ENCODE data around the gene NGB.

Gene NGB

GRCh38 chr14:77299771-77300170 is 28.8 kb upstream of the NGB start:
- no peak overlapping the region for H3K4me3 ChIP-seq (ENCODE audit: low read length)
- DNase-seq (ENCODE audit: low read depth) = no peak
- no peak for TF ChIP-seq CTCF (IDR thresholded peaks at IDR 0.05; ENCODE audit: insufficient read depth, low read depth, low read length, missing control alignments)

GRCh38 chr14:77296906-77297305 is 25.9 kb upstream of the NGB start:
- no peak for DNase-seq (ENCODE audit: low read depth)
- TF ChIP-seq CTCF (IDR thresholded peaks at IDR 0.05; ENCODE audit: insufficient read depth, low read depth, low read length, missing control alignments) = no peak
- H3K4me3 ChIP-seq (ENCODE audit: low read length) = no peak overlapping the region

- no peak for DNase-seq (ENCODE audit: low read depth)
- H3K4me3 ChIP-seq (ENCODE audit: low read length) = no peak overlapping the region
- no peak for TF ChIP-seq CTCF (IDR thresholded peaks at IDR 0.05; ENCODE audit: insufficient read depth, low read depth, low read length, missing control alignments)
These were observed 25.1 kb upstream of the NGB start for GRCh38 chr14:77296155-77296554.

GRCh38 chr14:77290705-77291104 is 19.7 kb upstream of the NGB start:
- peak; percentile 34 for DNase-seq (ENCODE audit: low read depth)
- TF ChIP-seq CTCF (IDR thresholded peaks at IDR 0.05; ENCODE audit: insufficient read depth, low read depth, low read length, missing control alignments) = no peak
- no peak overlapping the region for H3K4me3 ChIP-seq (ENCODE audit: low read length)

- TF ChIP-seq CTCF (IDR thresholded peaks at IDR 0.05; ENCODE audit: insufficient read depth, low read depth, low read length, missing control alignments) = no peak
- no peak for DNase-seq (ENCODE audit: low read depth)
- no peak overlapping the region for H3K4me3 ChIP-seq (ENCODE audit: low read length)
These were observed 15.6 kb upstream of the NGB start for GRCh38 chr14:77286576-77286975.

- no peak for TF ChIP-seq CTCF (IDR thresholded peaks at IDR 0.05; ENCODE audit: insufficient read depth, low read depth, low read length, missing control alignments)
- no peak overlapping the region for H3K4me3 ChIP-seq (ENCODE audit: low read length)
- no peak for DNase-seq (ENCODE audit: low read depth)
These were observed 13.5 kb upstream of the NGB start for GRCh38 chr14:77284466-77284865.

- no peak for TF ChIP-seq CTCF (IDR thresholded peaks at IDR 0.05; ENCODE audit: insufficient read depth, low read depth, low read length, missing control alignments)
- H3K4me3 ChIP-seq (ENCODE audit: low read length) = no peak overlapping the region
- no peak for DNase-seq (ENCODE audit: low read depth)
These were observed 13.1 kb upstream of the NGB start for GRCh38 chr14:77284066-77284465.
